ENCODE data around the gene CAMSAP3. TPM values are rescaled to one million over a fixed set of nuclear protein-coding genes. Genes with fewer than 3 reads are reported as not detected.

The CAMSAP3 gene, protein sequence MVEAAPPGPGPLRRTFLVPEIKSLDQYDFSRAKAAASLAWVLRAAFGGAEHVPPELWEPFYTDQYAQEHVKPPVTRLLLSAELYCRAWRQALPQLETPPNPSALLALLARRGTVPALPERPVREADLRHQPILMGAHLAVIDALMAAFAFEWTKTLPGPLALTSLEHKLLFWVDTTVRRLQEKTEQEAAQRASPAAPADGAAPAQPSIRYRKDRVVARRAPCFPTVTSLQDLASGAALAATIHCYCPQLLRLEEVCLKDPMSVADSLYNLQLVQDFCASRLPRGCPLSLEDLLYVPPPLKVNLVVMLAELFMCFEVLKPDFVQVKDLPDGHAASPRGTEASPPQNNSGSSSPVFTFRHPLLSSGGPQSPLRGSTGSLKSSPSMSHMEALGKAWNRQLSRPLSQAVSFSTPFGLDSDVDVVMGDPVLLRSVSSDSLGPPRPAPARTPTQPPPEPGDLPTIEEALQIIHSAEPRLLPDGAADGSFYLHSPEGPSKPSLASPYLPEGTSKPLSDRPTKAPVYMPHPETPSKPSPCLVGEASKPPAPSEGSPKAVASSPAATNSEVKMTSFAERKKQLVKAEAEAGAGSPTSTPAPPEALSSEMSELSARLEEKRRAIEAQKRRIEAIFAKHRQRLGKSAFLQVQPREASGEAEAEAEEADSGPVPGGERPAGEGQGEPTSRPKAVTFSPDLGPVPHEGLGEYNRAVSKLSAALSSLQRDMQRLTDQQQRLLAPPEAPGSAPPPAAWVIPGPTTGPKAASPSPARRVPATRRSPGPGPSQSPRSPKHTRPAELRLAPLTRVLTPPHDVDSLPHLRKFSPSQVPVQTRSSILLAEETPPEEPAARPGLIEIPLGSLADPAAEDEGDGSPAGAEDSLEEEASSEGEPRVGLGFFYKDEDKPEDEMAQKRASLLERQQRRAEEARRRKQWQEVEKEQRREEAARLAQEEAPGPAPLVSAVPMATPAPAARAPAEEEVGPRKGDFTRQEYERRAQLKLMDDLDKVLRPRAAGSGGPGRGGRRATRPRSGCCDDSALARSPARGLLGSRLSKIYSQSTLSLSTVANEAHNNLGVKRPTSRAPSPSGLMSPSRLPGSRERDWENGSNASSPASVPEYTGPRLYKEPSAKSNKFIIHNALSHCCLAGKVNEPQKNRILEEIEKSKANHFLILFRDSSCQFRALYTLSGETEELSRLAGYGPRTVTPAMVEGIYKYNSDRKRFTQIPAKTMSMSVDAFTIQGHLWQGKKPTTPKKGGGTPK
- 100 to 1,000 TPM in 3 of 4 donors, 10 to 100 TPM in 1; 75.3 to 174 (median 110) TPM for total RNA-seq

DNA sequence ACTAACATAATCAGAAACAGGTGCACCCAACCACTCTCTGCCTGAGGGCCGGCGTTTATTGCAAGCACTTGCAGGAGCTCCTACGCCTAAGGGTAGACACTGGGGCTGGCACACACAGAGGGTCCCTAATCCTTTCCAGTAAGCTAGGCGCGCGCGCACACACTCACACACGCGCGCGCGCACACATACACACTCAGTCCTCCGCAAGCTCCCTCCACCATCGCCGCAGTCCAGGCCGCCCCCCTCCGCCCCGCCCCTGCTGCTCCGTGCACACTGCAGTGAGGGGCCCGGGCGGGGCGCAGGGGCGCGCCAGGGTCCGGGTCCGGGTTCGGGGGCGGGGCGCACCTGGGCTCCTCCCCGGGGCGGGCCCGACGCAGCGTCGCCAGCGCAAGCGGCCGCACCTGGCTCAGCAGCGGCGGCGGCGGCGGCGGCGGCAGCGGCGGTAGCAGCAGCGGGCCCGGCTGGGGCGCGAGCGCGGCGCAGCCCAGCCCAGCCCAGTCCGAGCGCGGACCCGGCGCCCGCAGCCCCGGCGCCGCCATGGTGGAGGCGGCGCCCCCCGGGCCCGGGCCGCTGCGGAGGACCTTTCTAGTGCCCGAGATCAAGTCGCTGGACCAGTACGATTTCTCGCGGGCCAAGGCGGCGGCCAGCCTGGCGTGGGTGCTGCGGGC lies at the start of gene CAMSAP3:
CAMSAP3 (plus strand) TSS at position 398 of the 668 bp plus-strand sequence; CDS start at position 538, 140 bp downstream.
- 1 to 2% methylated on average over 18 to 26 of the region's 78 CpGs for WGBS, 2 donors
- DNase-seq (ENCODE audit: low spot score in 2 of 2): no peak
- H3K4me3 ChIP-seq (ENCODE audit: low read depth, poor library complexity, severe bottlenecking): peak within 1 kb of the TSS; percentile 20
- intact Hi-C loops (cut with DNase I; ENCODE audit: low total_unique reads): no loop called here
- TF ChIP-seq, protein P1, sequence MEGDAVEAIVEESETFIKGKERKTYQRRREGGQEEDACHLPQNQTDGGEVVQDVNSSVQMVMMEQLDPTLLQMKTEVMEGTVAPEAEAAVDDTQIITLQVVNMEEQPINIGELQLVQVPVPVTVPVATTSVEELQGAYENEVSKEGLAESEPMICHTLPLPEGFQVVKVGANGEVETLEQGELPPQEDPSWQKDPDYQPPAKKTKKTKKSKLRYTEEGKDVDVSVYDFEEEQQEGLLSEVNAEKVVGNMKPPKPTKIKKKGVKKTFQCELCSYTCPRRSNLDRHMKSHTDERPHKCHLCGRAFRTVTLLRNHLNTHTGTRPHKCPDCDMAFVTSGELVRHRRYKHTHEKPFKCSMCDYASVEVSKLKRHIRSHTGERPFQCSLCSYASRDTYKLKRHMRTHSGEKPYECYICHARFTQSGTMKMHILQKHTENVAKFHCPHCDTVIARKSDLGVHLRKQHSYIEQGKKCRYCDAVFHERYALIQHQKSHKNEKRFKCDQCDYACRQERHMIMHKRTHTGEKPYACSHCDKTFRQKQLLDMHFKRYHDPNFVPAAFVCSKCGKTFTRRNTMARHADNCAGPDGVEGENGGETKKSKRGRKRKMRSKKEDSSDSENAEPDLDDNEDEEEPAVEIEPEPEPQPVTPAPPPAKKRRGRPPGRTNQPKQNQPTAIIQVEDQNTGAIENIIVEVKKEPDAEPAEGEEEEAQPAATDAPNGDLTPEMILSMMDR (IDR thresholded peaks at IDR 0.05): no peak
- TF ChIP-seq POLR2A (IDR thresholded peaks at IDR 0.05): no peak

DNA sequence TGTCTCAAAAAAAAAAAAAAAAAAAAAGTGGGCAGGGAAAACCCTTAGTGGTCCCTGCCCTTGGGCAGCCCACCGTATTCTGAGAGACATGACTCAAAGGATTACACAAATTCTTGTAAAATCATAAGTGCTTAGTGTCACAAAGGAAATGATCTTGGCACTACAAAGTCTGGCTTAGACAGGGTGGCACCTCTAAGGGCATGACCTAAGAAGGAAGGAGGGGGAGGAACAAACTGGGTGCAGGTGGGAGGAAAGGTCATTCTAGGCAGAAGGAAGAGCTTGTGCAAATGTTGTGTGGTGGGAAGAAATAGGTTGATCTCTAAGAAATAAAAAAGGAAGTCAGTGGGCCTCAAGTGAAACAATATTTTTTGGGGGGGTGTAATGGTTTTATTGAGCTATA lies 49.8 kb upstream of the CAMSAP3 start:
- DNase-seq (ENCODE audit: low spot score in 2 of 2): no peak
- WGBS, 2 donors: 65 to 73% methylated on average over 1 of the region's 1 CpG
- TF ChIP-seq, protein P1 (IDR thresholded peaks at IDR 0.05): no peak
- TF ChIP-seq POLR2A (IDR thresholded peaks at IDR 0.05): no peak
- H3K4me3 ChIP-seq (ENCODE audit: low read depth, poor library complexity, severe bottlenecking): no peak overlapping the region
- intact Hi-C loops (cut with DNase I; ENCODE audit: low total_unique reads): no loop called here

DNA sequence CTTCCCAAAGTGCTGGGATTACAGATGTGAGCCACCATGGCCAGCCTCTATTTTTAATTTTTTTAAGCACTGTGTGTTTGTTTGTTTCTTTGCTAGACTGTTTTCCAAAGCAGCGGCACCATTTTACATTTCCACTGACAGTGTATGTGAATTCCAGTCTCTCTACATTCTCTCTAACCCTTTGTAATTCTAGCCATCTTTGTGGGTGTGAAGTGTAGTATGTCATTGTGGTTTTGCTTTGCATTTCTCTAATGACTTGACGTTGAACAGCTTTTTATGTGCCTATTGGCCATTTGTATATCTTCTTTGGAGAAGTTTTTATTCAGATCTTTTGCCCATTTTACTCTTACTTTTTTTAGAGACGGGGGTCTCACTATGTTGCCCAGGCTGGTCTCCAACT lies 48.5 kb upstream of the CAMSAP3 start:
- H3K4me3 ChIP-seq (ENCODE audit: low read depth, poor library complexity, severe bottlenecking): no peak overlapping the region
- DNase-seq (ENCODE audit: low spot score in 2 of 2): no peak
- intact Hi-C loops (cut with DNase I; ENCODE audit: low total_unique reads): no loop called here
- WGBS, 2 donors: 67 to 73% methylated on average over 3 of the region's 3 CpGs
- no peak for TF ChIP-seq POLR2A (IDR thresholded peaks at IDR 0.05)
- TF ChIP-seq, protein P1 (IDR thresholded peaks at IDR 0.05): no peak

DNA sequence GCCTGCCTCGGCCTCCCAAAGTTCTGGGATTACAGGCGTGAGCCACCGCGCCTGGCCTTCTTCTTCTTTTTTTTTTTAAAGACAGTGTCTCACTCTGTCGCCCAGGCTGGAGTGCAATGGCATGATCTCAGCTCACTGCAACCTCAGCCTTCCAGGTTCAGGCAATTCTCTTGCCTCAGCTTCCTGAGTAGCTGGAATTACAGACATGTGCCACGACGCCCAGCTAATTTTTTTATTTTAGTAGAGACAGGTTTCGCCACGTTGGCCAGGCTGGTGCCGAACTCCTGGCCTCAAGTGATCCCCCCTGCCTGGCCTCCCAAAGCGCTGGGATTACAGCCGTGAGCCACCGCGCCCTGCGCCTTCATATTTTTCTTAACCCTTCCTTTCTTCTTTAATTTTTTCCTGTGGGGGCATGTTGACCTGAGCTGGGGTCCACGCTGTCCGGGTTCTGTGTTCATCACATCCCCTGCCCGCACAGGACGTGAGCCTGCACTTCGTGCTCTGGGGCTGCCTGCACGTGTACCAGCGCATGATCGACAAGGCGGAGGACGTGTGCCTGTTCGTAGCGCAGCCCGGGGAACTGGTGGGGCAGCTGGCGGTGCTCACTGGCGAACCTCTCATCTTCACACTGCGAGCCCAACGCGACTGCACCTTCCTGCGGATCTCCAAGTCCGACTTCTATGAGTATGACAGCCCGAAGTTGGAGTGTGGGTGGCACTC lies 46.1 kb upstream of the CAMSAP3 start:
- no peak overlapping the region for H3K4me3 ChIP-seq (ENCODE audit: low read depth, poor library complexity, severe bottlenecking)
- intact Hi-C loops (cut with DNase I; ENCODE audit: low total_unique reads): no loop called here
- TF ChIP-seq, protein P1 (IDR thresholded peaks at IDR 0.05): no peak
- no peak for TF ChIP-seq POLR2A (IDR thresholded peaks at IDR 0.05)
- 91 to 94% methylated on average over 36 of the region's 36 CpGs for WGBS, 2 donors
- no peak for DNase-seq (ENCODE audit: low spot score in 2 of 2)
